ENCODE measurements around the gene ADAMTS3.

Gene ADAMTS3

DNA sequence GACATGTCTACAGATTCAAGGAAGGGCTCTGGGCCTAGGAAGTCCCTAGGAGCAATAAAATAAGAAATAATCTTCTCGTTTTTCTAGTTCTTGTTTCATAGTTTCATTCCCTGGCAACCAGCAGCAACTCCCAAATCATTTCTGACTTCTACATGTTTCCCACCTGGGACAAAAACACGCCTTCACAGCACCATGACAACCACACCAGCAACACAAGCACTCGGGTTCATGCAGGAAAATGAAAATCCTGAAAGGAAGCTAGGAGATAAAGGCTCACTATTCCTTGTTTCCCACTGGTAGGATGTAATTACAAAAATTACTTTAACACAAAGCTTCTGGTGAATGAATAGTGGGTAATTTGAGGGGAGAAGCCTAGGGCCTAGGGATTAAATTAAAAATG lies 158.9 kb downstream of the ADAMTS3 start:
- DNase-seq (ENCODE audit: low read depth in 2 of 2) = no peak

DNA sequence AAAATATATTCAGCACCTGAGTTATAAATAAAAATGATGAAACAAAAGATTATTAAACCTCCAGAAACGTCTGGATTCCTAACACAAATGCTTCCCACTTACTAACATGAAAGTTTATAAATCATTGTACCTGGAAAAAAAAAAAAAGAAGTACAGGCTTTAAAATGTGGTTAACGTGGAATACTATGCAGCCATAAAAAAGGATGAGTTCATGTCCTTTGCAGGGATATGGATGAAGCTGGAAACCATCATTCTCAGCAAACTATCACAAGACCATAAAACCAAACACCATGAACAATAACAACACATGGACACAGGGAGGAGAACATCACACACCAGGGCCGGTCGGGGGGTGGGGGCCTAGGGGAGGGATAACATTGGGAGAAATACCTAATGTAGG lies 160.5 kb downstream of the ADAMTS3 start:
- no peak for DNase-seq (ENCODE audit: low read depth in 2 of 2)

DNA sequence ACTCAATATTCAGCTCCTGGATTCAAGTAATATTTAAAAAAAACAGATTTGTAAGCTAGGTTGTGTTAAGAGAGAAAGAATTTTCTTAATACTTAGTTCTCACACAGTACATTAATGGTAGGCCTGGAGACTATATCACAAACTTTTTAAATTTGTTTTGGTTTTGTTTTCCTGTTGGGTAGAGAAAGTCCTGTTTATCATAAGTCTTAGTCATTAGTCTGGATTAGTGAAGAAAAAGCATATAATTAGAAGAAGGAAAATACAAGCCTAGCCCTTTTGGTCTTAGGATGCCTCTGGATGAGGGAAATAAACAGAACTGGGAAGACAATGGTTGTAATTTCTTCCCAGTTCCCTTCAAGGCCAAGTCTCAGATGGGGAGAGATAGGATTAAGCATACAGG lies 163.6 kb downstream of the ADAMTS3 start:
- DNase-seq (ENCODE audit: low read depth in 2 of 2) = no peak

DNA sequence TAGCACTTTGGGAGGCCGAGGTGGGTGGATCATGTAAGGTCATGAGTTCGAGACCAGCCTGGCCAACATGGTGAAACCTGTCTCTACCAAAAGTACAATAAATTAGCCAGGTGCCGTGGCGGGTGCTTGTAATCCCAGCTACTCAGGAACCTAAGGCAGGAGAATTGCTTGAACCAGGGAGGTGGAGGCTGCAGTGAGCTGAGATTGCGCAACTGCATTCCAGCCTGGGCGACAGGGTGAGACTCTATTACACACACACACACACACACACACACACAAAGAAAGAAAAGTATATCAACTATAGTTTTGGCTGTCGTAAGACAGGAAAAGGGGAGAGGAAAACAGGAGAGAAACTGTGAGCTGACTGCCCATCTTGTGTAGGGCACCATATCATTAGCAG lies 171.7 kb downstream of the ADAMTS3 start:
- no peak for DNase-seq (ENCODE audit: low read depth in 2 of 2)

DNA sequence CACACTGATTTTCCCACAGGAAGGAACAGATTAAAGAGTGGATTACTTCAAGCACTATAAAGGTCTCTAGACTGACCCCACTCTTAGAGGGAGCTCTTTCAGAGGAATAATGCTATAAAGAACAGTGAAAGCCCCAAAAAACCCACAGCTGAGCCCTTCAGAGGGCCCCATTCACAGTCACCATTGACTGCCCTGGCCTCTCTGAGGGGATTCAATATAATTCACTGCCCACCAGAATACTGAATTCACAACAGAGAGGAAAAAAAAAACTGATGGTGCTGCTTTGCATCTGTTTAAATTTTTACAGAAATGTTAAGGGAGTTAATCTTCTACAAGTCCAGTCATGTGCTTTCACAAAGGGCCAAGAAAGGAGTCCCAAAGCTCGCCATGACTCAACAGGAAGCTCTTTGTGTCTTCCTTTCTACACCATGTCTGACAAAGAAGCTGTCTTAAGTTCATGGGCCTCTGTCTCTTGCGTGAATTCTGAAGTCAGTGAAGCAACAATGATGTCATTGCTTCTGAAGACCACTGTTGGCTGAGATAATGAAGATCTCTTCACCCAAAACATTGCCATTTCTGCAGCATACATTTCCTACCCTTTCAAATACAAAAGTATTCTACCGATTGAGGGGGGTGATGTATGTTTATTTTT lies 174.9 kb downstream of the ADAMTS3 start:
- DNase-seq (ENCODE audit: low read depth in 2 of 2) = no peak

DNA sequence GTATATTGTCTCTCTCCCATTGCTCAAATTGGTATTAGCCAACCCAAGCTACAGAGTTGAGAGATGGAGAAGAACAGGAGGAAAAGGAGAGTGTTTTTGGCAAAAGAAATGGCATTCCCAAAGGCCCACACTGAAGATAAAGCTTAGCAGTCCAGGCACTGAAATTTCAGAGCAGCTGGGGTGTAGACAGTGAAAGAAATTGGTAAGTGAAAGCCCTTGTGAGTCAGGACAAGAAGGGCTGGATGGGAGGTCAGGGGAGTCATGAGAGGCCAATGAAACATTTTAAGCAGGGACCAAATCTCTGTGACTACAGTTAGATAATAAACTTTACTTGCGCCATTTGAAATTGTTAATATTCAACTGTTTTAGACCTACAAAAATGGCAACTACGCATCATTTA lies 177.7 kb downstream of the ADAMTS3 start:
- DNase-seq (ENCODE audit: low read depth in 2 of 2) = no peak

DNA sequence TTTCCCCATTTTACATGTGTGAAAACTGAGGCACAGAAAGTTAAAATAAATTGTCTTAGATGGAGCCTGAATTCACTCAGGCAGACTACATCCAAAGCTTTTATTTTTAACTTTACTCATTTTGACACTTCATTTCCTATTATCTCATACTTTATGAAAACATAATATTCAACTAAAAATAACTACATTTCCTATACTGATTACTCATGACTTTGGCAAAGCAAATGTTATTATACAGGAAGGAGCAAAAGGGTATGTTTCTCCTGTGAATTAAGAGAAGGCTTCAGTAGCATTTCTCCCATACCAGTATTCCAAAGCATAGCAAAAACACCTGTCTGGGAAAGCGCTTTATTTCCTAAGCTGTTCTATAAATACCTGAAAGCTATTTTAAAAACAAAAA lies 178.6 kb downstream of the ADAMTS3 start:
- DNase-seq (ENCODE audit: low read depth in 2 of 2) = no peak

DNA sequence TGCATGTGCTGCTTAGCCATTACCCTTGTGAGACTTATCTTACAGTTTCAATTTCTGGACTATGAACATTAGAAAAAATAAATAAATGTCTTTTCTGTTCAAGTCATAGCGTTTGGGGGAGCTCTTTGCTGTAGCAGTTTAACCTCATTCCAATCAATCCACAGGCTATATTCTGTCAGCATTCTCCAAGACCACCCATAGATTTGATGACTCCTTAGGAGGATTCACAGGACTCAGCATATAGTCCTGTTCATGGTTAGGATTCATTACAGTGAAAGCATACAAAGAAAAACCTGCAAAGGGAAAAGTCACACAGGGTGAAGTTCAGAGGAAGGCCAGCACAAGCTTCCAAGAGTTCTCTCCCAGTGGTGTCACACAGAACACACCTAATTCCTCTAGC lies 180.5 kb downstream of the ADAMTS3 start:
- DNase-seq (ENCODE audit: low read depth in 2 of 2) = no peak

DNA sequence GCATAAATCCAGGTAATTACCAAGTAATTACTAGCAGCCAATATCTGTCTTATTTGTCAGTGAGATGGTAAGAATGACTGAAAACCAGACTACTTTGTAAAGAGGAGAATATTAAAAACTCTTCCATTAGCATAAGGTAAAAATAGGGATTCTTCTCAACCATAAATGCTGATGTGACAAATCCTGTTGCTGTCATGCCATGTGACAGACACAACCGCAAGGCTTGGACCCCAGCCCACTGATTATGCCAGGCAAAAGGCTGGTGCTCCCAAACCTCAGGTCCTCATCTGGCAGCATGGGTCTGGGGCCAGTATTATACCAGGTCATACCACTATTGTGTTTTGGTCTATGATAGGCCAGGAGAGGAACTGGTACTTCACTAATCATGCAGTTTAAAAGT lies 181.1 kb downstream of the ADAMTS3 start:
- no peak for DNase-seq (ENCODE audit: low read depth in 2 of 2)

DNA sequence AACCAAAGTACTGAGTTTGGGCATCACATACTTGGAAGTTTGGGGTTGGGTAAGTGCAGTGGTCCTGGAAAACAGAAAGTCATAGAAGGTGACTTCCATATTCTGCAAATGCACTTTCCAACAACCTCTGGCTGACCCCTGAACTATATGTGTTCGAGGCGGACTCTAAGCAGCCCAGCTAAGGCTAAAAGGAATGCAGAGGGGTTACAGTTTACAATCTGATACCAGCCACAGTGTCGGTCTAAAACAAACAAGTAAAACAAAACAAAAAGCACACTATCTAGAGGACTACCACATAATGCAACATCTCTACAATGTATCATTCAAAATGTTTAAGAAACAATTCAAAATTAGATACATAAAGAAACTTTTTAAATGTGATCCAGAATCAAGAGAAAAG lies 185.6 kb downstream of the ADAMTS3 start:
- DNase-seq (ENCODE audit: low read depth in 2 of 2) = no peak

DNA sequence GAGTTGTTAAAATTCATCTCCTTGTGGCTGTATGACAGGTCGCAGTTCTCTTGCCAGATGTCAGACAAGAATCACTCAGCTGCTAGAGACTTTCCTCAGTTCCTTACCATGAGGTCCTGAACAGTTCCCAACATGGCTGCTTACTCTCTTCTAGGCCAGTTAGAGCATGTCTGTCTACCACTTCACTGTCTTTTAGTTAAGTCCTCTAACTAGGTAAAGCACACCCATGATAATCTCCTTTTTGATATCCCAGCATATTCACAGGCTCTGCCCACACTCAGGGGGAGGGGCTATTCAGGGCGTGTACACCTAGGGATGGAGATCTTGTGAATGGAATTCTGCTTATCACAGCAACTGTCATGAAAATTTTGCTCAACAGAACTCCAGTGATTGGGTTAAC lies 190.1 kb downstream of the ADAMTS3 start:
- no peak for DNase-seq (ENCODE audit: low read depth in 2 of 2)

DNA sequence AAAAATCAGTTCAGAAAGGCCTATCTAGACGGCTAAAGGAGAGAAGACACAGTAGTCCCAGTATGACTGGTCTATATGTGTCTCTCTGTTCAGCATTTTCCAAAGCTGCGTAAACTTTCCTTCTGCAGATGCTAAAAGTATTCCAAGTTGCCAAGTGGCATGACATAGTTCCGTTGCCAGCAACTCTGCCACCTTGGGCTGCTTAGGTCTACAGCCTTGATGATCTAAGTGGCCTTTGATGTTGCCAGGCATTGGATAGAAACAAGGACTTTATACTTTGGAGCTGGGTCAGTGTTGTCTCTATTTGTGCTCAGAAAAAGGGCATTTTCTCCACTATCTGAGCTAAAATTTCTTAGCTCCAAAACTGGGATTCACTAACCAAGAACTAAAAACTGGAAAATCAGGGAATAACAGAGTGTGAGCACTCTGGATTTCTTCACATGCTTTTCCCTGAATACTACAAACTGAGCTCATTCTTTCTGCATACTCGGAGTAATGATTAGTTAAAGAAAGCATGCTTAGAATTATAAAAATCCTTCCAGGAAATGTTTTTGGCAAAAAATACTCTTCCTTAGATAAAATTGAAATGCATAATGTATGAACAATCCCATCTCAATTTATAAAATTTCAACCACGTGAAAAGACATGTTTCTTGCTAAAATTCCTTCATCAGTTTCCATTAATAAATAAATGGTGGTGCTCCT lies 191.4 kb downstream of the ADAMTS3 start:
- no peak for DNase-seq (ENCODE audit: low read depth in 2 of 2)

DNA sequence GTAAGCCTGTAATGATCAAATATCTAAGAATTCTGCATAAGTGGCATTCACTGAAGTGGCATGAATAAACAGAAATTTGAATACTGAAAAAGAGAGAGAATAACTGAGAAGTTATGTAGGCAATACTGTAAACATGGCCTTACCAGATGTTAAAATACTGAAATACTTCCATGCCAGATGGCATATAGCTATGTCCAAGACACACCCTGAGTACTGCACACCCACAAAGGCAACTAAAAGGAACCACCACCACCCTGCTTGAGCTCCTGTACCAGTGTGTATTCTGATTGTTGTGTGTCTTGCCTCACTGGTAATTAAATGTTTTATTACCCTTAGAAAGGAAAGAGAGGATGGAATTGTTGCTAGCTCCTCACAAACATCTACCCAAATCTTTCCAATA lies 192.1 kb downstream of the ADAMTS3 start:
- no peak for DNase-seq (ENCODE audit: low read depth in 2 of 2)

DNA sequence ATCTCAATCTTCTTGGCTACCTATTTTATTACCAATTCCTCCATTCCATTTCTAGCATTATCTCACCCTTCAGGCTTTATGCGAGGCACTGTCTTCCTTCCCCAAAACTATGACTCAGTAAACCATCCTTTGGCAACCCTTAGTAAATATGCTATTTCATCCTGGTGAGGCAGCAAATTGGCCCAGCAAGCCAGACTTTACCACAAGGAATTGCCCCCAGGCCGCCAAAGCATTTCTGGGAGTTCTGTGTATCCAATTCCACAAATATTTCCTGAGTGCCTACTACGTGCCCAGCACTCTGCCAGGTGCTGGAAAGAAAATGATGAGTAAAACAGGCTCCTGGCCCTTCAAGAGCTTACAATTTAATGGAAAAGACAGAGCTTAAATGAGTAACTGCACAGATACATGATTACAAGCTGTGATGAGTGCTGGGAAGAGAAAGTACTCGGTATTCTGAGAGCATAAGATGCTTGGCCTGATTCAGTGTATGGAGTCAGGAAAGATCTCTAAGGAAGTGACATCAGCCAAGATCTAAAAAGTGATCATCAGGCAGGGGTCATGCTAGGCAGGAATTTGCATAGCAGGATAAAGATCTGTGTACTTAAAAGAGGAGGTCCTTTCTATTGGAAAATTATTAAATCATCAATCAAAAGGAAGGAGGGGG lies 193.8 kb downstream of the ADAMTS3 start:
- DNase-seq (ENCODE audit: low read depth in 2 of 2) = no peak

DNA sequence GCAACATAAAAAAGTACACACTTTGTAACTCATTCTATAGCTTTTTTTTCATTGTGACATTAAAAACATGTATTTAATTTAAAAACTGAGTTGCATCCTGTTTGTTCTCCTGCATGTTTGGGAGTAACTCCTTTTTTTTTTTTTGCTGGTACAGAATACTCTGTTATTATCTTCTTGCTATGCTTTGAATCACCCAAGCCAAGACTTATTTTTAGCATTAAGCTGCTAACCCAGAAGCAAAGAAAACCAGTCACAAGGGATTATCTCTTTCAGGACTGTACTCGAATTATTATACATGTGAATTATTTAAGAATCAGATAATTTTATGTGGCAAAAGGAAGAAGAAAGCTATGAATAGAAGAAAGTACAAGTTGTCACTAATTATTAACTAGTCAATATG lies 194.9 kb downstream of the ADAMTS3 start:
- no peak for DNase-seq (ENCODE audit: low read depth in 2 of 2)

DNA sequence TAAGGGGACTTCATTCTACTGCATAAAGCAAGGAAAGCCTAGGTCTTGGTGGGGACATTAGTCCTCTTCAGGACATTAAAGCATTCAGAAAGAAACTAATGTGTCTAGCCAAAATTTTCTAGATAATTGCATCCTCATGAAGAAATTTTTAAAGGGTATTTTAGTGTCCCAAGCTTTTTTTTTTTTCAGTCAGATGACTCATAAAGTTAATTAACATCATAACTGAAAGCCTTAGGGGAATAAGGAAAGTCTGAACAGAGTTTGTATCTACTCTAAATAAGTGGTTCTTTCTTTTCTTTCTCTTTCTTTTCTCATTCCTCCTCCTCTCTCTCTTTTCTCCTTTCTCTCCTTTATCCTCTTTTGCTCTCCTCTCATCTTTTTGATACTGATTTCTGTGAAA lies 202.4 kb downstream of the ADAMTS3 start:
- no peak for DNase-seq (ENCODE audit: low read depth in 2 of 2)

DNA sequence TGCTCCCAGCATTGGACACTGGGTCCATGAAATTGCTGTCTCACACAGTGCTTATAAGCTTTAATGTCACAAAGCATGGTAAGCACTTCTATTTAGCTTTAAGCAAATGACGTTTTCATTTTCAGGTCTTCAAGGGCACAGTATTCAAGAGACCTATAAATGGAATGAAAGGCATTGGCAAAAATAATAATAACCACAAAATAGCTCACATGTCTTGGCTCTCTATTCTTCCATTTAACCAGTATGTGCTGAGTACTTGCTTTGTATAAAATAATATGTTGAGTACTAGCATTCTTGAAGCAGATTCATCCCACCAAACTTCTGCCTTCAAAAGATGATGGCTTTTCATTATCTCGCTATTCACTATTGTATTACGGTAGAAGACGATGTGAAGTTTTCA lies 203.0 kb downstream of the ADAMTS3 start:
- DNase-seq (ENCODE audit: low read depth in 2 of 2) = no peak

DNA sequence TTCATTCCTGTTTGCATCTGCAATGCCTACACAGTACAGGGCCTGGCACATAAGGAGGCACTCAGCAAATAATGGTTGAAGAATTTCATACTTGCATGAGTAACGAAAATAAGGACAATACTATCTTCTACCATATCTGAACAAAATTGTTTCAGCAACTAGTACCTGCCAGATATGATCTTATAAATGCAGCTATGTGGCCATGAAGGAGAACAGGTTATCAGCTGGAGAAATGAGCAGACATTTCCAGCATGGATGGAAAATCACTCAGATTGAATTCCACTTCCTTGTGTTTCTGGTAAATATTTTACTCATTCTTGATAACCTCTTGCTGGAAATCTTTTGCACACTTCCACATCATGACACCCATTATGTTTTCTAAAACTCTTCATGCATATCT lies 204.0 kb downstream of the ADAMTS3 start:
- no peak for DNase-seq (ENCODE audit: low read depth in 2 of 2)

DNA sequence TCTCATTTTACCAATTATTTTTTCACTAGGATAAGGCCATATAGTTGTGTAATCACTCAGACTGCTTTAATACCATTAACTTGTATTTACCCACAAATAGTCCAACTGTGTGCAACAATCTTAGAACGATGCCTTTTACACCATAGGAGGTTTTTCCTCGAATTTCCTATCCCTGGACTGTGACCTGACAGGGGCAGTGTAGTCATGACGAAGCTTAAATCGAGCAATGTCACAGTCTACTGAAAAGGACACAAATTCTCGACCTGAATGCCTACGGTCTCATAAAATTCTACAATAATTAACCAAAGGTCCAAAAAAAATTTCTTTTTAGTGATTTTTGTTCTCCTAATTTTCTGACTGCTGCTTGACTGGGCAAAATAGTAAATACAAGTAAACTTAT lies 208.9 kb downstream of the ADAMTS3 start:
- no peak for DNase-seq (ENCODE audit: low read depth in 2 of 2)

DNA sequence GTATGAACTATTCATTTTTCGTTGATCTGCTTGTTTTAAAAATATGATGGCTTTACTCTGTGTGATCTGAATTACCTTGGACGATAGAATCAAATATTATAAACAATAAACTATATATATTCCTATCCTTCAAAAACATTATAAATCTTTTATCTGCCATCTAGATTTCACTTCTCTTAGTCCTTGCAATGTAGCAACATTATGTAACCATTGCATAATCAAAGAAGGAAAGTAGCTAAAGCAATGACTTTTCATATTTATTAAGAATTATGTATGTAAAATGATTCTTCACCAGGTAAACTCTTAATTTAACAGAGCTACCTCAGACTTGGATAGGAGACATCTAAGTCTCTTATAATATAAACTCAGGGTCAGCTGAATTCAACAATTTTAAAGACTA lies 210.5 kb downstream of the ADAMTS3 start:
- no peak for DNase-seq (ENCODE audit: low read depth in 2 of 2)

DNA sequence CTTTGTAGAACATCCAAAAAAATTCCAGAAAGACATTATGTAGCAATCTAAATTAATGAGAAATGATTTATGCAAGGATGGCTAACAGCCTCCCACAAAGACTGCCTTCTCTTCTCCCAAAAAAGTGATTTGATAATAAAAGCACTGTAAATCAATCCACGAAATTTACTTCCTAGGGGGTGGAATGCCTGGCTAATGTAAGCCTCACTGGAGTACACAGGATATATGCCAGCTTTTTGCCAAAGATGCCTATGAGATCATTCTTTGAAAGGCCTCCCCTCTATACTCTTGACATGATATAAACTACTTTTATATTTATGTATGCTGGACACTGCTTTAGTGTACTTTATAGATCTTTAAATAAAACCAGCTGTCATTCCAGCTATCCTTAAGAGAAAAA lies 211.1 kb downstream of the ADAMTS3 start:
- DNase-seq (ENCODE audit: low read depth in 2 of 2) = no peak

DNA sequence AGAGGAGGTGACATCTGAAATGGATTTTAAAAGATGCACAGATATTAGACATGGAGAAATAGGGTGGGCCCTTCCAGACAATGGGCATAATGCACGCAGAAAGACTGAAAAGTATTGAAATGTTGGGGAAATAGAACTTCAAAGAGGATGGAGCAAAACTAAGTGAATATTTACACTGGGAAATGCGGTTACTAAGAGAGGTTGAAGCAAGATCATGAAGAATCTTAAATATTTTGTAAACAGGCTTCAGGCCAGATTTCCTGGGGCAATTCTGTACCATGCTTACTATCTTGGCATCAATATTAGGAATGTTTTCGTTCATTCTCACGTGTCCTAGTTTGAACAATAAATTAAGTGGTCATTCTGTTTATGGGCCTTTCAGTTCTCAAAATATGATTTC lies 216.3 kb downstream of the ADAMTS3 start:
- no peak for DNase-seq (ENCODE audit: low read depth in 2 of 2)

DNA sequence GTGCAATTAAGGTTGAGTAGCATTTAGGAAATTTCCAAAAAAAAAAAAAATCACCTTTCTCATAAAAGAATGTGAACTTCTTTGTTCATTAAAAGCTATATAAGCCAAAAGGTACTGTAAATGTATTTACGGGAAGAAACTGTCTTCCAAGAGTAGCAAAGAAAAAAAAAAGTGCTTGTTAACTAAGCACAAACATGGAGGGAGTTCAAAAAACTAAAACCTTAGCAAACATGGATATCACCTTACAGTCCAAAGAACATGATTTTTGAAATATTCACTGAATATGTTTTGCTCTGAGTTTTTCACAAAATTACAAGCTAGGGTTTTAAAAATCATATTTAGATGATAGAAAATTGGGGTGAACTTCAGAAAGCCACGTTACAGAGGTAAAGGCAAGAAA lies 217.5 kb downstream of the ADAMTS3 start:
- no peak for DNase-seq (ENCODE audit: low read depth in 2 of 2)
